ENCODE measurements around the gene KCNJ1.

The KCNJ1 gene

GRCh38 chr11:128822130-128822529, 45.0 kb downstream of the KCNJ1 start:
- no peak for DNase-seq (ENCODE audit: low read depth)

- no peak for DNase-seq (ENCODE audit: low read depth)
Observed at GRCh38 chr11:128821556-128821955, 45.5 kb downstream of the KCNJ1 start.

GRCh38 chr11:128819198-128819597, 47.9 kb downstream of the KCNJ1 start:
- DNase-seq (ENCODE audit: low read depth), result no peak

GRCh38 chr11:128814856-128815705, 52.0 kb downstream of the KCNJ1 start:
- DNase-seq (ENCODE audit: low read depth), result peak; percentile 90

- DNase-seq (ENCODE audit: low read depth), result no peak
Observed at GRCh38 chr11:128813729-128814128, 53.4 kb downstream of the KCNJ1 start.

- no peak for DNase-seq (ENCODE audit: low read depth)
Observed at GRCh38 chr11:128810784-128811514, 56.1 kb downstream of the KCNJ1 start.

GRCh38 chr11:128809128-128809527, 58.0 kb downstream of the KCNJ1 start:
- DNase-seq (ENCODE audit: low read depth), result no peak

- DNase-seq (ENCODE audit: low read depth), result no peak
Observed at GRCh38 chr11:128807909-128808308, 59.2 kb downstream of the KCNJ1 start.

- DNase-seq (ENCODE audit: low read depth), result no peak
Observed at GRCh38 chr11:128806506-128807261, 60.4 kb downstream of the KCNJ1 start.

GRCh38 chr11:128804481-128804880, 62.6 kb downstream of the KCNJ1 start:
- no peak for DNase-seq (ENCODE audit: low read depth)

GRCh38 chr11:128803449-128804245, 63.4 kb downstream of the KCNJ1 start:
- DNase-seq (ENCODE audit: low read depth), result no peak

- no peak for DNase-seq (ENCODE audit: low read depth)
Observed at GRCh38 chr11:128803011-128803410, 64.1 kb downstream of the KCNJ1 start.

GRCh38 chr11:128802358-128802981, 64.6 kb downstream of the KCNJ1 start:
- DNase-seq (ENCODE audit: low read depth), result no peak

GRCh38 chr11:128800871-128801417, 66.2 kb downstream of the KCNJ1 start:
- DNase-seq (ENCODE audit: low read depth), result no peak

- no peak for DNase-seq (ENCODE audit: low read depth)
Observed at GRCh38 chr11:128796270-128796669, 70.8 kb downstream of the KCNJ1 start.

GRCh38 chr11:128790196-128790595, 76.9 kb downstream of the KCNJ1 start:
- no peak for DNase-seq (ENCODE audit: low read depth)

GRCh38 chr11:128789497-128790150, 77.5 kb downstream of the KCNJ1 start:
- DNase-seq (ENCODE audit: low read depth), result no peak

Data from fibroblast of gingiva (primary cell).